Stimulated activated naive CD8-positive, alpha-beta T cell treated with anti-CD3 and anti-CD28 coated beads, Interleukin-15, Interleukin-2, amounts not matched to agents 100 U/mL and 50 U/mL, for 24 hours (primary cell): ENCODE data around the gene COL4A1.

Experiments
- ATAC-seq: fragments of 150-1000 bp; cut with Tn5 transposase; one replicate; pipeline ENCODE4 v1.10.0; 2021
- DNase-seq: peaks from one replicate; pipeline ENCODE4 v3.0.0; 2021

The COL4A1 gene

DNA sequence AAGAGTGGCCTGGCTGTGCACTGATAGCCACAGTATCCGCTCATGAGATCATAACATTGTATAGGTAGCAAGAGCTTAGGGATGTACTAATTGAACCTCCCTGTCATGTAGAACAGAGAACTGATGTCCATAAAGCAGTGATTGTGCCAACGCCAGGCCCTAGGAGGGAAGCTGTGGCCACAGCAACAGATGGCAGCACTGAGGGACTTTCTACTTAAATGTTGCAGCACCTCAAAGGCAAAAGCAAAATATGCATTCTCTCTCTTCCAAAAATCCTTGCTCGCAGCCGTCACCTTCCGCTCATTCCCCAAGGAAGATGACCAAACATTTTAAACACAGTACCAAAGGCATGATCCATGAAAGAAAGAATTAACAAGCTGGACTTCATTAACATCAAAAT, 32.3 kb downstream of the COL4A1 start:
- no peak for ATAC-seq
- no peak for DNase-seq

DNA sequence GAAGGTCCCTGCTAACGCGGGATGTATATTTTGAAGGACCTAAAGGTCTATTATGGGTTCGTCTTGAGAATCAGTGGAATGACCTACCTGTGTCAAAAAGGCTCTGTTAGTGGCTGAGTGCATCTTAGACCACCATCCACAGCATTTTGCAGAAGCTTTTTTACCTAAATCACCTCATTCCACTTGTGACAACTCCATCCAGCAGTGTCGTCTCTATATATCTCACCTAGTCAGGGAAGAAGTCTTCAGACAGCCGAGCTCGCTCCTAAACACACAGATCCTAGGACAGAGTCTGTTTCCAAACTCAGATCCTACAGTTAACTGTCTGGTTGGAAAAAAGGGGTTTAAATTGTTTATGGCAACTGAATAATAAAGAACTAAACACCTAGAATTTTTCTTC, 33.7 kb downstream of the COL4A1 start:
- no peak for ATAC-seq

DNA sequence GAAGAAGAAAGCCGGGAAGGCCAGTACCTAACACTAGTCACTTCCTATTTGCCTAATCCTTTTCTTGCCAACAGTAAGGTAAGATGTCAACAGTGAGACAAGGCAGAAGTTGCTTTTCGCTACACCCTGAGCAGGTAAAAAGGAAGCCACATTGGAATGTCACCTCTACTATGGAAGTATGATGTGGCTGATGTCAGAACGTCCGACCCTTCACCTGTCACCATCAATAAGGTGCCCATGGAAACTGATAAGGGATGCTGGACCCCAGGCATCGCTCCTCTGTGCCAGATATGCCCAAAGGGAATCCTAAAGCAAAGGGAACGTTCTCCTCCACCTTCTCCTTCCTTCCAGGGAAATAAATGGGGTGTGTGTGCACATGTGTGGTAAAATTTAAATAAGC, 34.3 kb downstream of the COL4A1 start:
- no peak for ATAC-seq
- DNase-seq, result no peak

More for the DNA sequence above, 33.7 kb downstream of the COL4A1 start:
- no peak for DNase-seq

DNA sequence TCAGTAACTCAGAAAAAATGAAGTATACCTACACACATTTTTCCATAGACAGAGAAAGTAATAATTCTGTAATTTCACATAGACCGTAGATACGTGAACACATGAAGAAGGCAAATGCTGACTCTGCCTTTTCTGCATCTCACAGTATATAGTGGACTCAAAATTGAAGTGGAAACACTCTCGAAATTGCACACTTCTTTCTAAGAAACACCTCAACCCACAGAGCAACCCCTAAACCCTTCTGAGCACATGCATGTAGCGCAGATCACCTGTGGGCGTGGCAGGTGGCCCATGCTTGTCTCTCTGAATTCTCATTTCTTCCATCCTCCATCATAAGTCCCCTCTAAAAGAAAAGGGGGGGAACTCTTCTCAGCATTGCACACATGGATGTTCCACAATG, 34.7 kb downstream of the COL4A1 start:
- no peak for ATAC-seq
- no peak for DNase-seq

DNA sequence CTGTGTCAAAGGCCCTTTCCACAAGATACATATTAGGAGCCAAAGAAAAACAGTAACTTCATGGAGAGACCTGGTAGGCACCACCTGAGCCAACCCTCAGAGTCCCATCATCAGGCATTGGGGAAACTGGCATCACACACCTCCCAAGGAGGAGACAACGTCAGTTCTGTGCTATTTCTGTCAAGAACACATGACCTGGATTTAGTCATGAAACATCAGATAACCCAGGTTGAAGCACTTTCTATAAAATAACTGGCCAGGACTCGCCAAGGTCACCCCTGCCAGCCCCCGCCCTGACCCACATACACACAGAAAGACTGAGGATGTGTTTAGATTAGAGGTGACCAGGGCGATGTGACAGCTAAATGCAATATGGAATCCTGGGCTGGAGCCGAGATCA, 35.6 kb downstream of the COL4A1 start:
- DNase-seq, result no peak
- no peak for ATAC-seq

DNA sequence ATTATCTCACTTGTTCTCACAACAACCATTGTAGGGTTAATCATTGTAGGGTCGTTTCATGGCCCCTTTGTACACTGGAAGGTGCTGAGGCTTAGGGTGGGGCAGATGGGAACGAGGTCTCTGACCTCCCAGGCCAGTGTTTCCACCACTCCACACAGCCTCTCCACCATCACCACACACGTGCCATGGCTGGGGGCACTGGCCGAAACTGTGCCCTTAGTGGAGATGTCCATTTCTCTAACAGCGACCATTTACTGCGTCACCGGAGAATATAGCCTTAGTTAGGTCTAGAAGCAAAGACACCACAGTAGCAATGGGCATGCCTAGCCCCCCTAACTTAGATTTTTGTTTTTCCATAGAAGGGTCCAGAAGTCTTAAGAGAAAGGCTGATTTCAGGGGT, 36.5 kb downstream of the COL4A1 start:
- DNase-seq, result no peak
- ATAC-seq, result no peak

DNA sequence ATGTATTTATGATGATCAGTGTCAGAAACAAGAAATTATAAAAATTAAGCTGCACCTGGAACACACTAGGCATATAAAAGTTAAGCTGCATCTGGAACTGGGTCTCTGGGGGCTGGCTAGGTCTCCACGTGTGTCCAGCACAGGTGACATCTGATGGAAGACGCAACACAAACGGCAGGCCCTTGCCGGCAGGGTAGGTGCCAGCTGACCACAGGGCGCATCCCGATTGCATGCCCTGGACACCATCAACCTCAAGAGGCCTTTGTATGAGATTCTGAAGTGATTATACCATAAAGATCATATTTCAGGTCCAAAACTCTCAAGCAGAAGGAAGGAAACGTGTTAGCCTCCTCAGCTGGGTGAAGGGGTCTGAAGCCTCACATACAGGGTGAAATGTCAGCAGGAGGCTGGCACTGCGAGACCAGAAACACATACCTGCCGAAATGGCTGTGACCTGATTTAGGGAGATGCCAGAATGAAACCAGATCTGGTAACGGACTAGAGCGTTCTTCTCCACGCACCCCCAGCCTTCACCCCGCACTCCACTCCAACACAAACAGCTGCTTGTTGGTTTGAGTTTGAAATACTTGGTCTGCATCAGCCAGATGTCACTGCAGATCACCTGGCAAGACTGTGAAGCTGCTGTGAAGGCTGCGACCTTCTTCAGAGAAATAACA, 37.3 kb downstream of the COL4A1 start:
- no peak for ATAC-seq
- DNase-seq, result no peak

DNA sequence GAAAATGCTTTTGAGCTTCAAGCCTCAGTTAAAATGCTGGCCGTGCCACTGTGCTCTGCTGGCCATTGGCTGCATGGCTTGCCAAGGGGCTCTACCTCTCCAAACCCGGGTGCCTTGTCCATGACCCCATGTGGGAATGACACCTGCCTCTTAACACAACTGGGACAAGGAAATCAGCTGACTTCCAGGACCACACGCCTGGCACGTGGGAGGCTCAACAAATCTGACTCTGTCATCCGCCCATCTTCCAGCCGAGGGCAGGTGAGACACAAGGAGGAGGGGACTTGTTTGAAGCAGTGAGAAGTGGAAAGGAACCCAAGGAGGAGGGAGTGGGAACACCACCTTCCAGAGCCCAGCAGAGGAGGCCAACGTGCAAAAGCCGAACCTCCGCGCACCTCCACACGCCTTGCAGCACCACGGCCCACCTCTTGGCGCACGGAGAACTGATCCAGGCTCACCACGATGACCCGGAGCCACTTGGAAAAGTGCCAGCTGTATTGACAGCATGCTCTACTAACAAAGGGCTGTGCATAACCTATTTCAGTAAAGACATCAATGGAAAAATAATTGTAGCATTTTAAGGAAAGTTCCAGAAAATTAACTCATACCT, 38.3 kb downstream of the COL4A1 start:
- DNase-seq (no peak), ATAC-seq (no peak)

DNA sequence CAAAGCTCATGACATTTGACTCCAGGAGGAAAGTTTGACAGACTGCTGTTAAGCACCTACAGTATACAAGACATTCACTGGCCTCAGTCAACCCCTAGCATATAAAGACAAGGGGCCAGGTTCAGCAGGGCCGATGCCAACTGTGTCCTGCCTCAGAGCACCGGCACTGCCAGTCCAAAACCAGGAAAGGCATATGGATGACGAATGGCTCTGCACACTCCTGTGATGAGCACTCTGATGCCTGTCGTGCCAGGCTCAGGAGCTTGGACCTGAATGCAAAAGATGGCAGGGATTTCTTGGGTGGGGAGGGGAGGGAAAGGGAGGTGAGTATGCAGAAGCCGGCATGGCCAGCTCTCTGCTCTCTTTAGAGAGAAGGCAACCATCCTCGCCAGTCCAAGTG, 38.9 kb downstream of the COL4A1 start:
- DNase-seq, result no peak
- no peak for ATAC-seq

DNA sequence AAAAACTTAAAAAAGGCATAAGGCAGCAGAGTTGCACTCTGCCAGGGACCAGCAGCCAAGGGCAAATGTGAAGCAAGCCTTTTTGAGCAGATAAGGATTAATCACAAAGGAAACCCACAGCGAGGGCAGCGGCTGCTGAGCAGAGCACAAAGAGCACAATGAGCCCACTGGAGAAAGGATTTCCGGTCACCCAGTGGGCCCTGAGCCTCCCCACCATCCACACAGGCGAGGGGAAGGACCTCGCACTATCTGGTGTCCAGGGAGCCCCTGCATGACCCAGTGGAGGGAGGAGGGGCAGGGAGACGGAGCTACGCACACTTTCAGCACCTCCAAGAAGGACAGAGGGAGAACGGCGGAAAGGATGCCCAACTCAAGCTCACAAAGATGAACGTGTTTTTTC, 40.0 kb downstream of the COL4A1 start:
- no peak for ATAC-seq
- DNase-seq, result no peak

DNA sequence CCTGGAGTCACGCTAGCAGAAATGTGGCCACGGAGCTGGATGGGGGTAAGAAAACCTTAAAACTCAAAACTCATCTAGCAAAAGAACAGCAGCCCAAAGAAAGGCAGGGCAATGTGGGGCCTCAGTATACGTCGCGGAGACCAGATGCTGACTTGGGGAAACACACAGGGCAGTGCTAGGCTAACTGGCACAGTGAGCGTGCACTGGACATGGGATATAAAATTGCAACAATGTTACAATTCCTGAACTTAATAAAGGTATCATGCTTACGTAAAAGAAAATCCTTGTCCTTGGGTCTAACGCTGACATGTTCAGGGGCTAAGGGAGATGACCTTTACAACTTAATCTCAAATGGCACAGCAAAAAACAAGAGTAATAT, 40.5 kb downstream of the COL4A1 start:
- no peak for DNase-seq
- ATAC-seq, result no peak

DNA sequence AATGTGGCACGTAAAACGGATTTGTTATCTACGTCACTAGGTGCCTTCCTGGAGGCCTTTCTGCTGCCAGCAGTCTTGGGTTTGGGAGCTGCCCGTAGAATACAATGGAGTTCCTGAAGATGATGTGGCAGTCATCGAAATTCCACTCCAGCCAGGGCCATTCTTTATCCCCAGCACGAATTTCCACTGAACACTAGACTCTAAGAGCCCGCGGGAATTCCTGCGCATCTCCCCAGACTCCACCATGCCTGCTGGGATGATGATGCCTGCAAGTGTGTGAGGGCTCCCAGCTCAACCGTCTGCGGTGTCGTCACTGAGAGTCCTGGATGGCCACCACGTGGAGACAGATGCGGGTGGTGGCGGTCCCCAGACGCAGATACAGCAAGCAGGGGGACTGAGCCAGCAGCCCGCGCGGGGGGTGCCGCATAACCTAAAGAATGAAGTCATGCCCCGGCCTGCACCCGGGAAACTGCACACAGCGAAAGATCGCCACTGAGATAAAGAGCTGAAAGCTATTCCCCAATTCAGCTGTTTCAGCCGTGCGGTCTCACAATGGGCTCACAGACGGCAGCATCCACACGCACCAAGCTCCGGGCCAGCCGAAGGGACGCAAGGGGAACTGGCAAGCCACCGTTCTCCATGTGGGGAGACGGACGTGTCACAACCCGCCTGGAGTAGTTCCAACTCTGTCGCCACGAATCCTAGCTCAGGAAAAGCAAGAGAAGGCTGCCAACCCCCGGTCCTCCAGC, 41.1 kb downstream of the COL4A1 start:
- ATAC-seq, result no peak
- DNase-seq, result no peak

DNA sequence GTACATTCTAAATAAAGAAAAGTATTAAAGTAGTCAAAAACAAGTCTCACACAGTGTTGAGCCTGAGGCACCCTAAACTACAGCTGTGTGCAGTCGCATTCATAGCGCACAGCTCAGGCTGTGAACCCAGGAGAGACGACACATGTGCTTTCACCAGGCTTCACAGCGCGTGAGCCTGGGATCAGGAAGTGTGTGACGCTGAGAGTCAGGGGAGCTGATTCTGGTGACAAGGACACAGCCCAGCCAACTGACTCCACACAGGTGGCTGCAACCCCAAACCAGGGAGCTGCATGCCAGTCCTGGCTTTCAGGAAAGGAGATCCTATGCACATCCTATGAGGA, 41.6 kb downstream of the COL4A1 start:
- DNase-seq, result no peak
- ATAC-seq, result no peak

DNA sequence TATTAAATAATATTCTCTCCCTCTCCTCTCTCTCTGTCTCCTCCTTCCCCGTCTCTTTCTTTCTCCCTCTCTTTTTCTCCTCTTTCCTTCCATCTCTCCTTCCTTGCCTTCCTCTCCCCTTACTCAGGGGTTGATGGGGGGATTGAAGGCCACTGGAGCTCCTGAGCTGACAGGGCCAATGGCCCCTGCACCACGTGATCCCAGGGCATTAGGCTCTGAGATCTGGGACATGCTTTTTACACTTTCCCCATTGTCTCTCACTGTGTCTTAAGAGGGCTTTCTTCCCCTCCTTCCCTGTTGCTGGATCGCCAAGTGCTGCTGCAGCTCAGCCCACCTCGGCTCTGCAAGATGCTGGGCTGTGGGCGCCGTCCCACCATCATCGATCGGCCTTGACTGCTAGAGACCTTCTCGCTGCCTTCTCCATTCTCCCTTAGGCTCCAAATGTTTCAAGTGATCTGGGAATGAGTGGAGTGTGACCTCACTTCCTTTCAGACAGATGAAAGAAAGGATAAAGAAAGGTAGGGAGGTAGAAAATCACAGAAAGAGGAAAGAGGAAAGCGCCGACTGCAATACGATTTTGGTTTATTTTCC, 42.2 kb downstream of the COL4A1 start:
- DNase-seq (no peak), ATAC-seq (no peak)

DNA sequence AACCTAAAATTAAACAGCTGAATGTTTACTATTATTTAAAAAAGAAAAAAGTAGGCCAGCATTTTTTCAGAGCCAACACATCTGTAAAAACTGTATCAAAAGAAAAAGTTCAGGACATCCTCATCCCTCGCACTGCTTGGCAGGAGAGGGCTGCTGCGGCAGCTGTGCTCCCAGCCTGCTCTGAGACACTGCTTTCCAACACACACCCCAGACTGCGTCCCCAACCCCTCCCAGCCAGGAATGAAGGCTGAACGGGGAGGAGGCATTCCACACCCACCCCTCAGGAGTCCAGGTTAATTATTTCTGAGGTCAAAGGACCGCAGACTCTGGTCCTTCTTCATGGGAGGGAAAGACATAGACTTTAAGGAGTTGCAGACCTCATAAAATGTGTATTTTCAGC, 43.1 kb downstream of the COL4A1 start:
- no peak for DNase-seq
- no peak for ATAC-seq

DNA sequence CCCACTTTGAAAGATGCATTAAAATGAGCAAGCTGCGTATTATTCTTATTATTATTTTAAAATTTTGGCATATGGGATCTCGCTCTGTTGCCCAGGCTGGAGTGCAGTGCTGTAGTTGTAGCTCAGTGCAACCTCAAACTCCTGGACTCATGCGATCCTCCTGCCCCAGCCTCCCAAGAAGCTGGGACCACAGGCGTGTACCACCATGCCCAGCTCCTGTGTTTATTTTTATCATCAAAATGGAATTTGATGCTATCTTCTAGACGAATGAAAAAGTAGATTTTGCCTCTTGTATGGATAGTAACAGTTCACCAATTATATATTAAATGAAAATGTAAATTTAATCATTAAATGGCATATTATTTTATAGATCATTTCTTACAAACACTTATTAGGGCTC, 43.6 kb downstream of the COL4A1 start:
- DNase-seq, result no peak

DNA sequence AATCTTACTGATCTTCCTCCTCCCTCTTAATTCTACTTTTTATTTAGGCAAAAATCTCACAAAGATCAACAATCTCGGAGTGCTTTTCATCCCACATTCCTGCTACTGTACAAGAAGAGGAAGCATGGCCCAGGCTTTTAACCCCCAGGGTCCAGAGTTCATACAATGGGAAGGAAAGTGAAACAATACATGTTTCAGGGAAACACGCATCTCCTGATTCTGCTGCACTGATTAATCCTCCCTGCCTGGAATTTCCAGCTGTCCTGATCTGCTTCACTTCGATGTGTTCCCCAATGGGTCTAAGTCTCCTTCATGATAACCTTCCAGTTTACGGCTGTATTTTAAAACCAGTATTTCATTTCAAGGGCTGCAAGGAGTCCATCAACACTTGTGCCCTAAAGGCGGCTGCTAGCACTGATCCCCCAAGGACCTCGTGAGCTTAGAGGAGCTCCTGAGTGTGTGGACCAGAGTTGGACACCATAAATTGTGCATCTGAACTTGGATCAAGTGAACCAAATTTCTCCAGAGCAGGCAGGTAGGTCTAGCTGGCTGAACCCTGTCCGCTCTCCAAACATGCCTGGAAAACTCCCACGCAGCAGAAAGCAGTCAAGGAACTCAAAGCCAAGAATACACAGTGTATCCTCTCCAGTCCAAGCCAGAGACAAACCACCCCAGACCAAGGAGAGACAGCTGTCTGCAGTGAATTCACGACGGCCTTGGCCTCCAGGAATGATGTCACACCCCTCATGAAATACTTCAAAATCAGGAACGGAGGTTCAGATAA, 44.3 kb downstream of the COL4A1 start:
- DNase-seq, result no peak
- ATAC-seq, result no peak

More for the DNA sequence above, 43.6 kb downstream of the COL4A1 start:
- ATAC-seq, result no peak

DNA sequence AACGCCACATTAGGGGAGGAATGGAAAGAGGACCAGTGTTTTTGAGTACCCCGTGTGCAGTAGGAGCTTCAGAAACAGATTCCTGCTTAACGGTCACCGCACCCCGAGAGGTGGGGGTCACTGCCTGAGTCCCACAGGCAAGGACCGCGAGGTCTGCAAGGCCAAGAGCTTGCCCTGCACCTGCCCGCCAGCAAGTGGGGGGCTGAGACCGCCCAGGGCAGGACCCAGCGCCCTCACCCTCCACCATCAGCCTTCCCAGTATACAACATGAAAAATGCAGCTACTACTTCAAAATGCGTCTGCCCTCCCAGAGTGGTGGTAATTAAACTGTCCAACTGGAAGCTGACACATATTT, 44.9 kb downstream of the COL4A1 start:
- no peak for DNase-seq

DNA sequence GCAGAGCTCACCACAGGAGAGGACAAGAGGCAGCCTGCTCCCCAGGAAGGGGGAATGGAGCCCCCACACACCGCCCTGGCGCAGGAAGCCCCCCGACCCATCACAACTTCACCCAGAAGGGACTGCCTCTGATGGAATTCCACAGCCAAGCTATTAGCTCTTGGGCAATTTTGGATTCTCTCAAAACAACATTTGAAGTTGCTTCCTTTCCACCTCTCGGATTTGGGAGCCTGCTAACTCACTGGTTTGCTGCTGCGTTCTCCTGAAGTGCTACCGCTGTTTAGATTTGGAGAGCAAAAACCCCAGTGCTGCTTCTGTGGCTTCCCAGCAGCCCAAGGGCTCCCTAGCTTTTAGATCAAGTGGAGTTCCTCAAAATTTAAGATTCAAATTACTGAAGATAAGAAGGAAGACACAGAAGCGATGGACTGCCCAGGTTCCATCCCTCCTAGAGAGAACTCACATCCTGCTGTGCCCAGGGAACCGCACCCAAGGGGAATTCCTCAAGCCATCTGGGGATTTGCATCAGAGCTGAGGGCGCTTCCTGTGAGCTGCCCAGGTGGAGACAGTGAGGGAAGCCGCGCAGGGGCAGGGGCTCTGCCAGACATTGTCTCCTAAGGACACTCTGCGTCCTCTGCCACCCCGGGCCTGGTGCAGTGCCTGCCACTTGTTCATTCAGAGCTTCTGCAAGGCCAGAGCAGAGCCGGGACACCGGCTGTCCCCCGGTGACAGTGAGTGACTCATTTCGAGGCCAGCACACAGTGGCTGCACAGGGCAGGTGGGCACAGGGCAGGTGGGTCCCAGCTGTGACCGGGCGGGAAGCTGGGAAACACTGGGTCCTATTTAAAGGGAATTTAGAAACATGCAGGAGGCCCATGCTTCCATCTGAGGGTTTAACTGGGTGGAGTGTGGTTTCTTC, 45.5 kb downstream of the COL4A1 start:
- no peak for DNase-seq
- no peak for ATAC-seq

More for the DNA sequence above, 44.9 kb downstream of the COL4A1 start:
- no peak for ATAC-seq

DNA sequence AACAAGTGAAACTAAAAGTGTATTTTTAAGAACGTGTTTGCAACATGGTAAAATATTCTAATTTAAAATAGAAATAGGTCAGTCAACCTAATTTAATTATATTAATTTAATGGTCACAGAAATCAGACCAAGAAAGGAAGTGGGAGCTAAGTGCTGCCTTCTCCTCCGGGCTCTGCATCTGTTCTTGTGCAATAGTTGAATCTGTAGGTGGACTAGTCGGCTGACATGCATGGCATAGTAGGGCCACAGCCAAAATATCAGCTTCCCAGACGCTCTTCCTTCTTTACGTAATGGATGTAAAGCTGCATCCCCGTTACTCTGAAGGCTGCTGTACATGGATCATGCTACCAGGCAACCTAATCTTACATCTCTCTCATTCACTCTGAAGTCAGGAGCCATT, 47.3 kb downstream of the COL4A1 start:
- DNase-seq, result no peak
- no peak for ATAC-seq

DNA sequence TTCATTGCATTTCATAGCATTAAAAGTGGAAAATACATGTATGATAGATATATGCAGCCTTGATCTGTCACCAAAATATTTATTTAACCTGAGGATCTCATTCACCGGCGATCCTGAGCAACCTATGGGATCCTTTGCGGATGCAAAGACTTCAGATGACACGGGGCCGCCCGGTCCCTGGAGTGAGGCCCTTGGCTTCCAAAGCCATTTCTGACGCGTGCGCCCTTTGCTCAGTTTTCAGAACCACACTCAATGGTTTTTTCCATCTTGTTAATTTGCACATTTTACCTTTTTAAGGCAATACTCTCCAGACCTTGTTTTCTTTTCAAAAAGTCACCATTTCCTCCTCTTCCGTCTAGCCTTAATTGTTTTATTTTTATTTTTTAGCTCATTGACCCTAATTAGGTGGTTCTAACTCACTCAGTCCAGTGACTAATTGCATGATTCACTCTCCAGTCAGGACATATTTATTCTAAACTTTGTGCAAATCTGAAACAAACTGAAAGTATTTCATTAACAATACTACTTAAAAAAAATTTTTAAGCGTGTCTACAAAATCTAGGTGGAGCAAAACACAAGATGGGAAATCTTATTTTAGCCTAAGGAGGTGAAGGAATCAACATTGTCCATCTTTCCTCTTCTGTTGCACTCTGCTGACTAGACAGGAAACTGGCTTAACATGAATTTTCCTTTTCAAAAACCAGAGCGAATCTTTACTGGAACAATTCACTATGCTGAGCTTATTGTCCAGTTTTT, 47.9 kb downstream of the COL4A1 start:
- ATAC-seq (no peak), DNase-seq (no peak)
